Karpas-422 (cell line): ENCODE measurements around the gene SEMA5A. TPM values are rescaled to one million over a fixed set of nuclear protein-coding genes. Genes with fewer than 3 reads are reported as not detected.

ENCODE experiments used
- DNase-seq: peaks from one replicate; pipeline ENCODE4 v3.0.0-alpha.2; 2015
- H2AFZ ChIP-seq: fragments of 200-600 bp; sonication (generic); 2 replicates; pipeline ENCODE4 v1.6.1; 2014; ENCODE audit warnings: antibody characterized with exemption, low read length, mixed read lengths
- H3K27ac ChIP-seq: fragments of 200-600 bp; sonication (generic); 2 replicates; pipeline ENCODE4 v1.5.1; 2014; ENCODE audit warnings: mild to moderate bottlenecking, low read length, moderate library complexity
- H3K27me3 ChIP-seq: fragments of 200-600 bp; sonication (generic); 2 replicates; pipeline ENCODE4 v1.6.1; 2014; ENCODE audit warnings: low read length, mixed read lengths
- H3K36me3 ChIP-seq: fragments of 200-600 bp; sonication (generic); 2 replicates; pipeline ENCODE4 v1.6.1; 2014; ENCODE audit warnings: low read length, mixed read lengths; ENCODE audit not compliant: insufficient read depth
- H3K4me1 ChIP-seq: fragments of 200-600 bp; sonication (generic); 2 replicates; pipeline ENCODE4 v1.6.1; 2014; ENCODE audit warnings: mild to moderate bottlenecking, low read length, mixed read lengths
- H3K4me2 ChIP-seq: fragments of 200-600 bp; sonication (generic); 2 replicates; pipeline ENCODE4 v1.6.1; 2014; ENCODE audit warnings: low read length, low read depth, mild to moderate bottlenecking; ENCODE audit not compliant: poor library complexity, severe bottlenecking
- H3K4me3 ChIP-seq: fragments of 200-600 bp; sonication (generic); 2 replicates; pipeline ENCODE4 v1.5.1; 2014; ENCODE audit warnings: mild to moderate bottlenecking, antibody characterized with exemption, low read length, mixed read lengths
- H3K79me2 ChIP-seq: fragments of 200-600 bp; sonication (generic); 2 replicates; pipeline ENCODE4 v1.6.1; 2014; ENCODE audit warnings: mild to moderate bottlenecking, low read length, mixed read lengths
- H3K9ac ChIP-seq: fragments of 200-600 bp; sonication (generic); 2 replicates; pipeline ENCODE4 v1.6.0; 2014; ENCODE audit warnings: low read length
- H3K9me2 ChIP-seq: fragments of 200-600 bp; sonication (generic), shearing (Covaris generic); replicated peaks from 2 replicates; pipeline ENCODE4 v1.6.0; 2014; ENCODE audit warnings: mild to moderate bottlenecking, low read length, moderate library complexity; ENCODE audit not compliant: insufficient read depth
- H3K9me3 ChIP-seq: fragments of 300-700, 200-600 bp; sonication (generic); 2 replicates; pipeline ENCODE4 v1.6.1; 2014; ENCODE audit warnings: low read length, mixed read lengths
- H4K20me1 ChIP-seq: fragments of 200-600 bp; sonication (generic); 2 replicates; pipeline ENCODE4 v1.6.1; 2014; ENCODE audit warnings: mild to moderate bottlenecking, antibody characterized with exemption, low read length, low read depth; ENCODE audit not compliant: insufficient read depth
- total RNA-seq: library from RNA; depleted of rRNA; stranded (reverse); fragments of >200 nt; shearing (Covaris generic); gene quantifications from 2 replicates; pipeline ENCODE4 v1.2.3, GENCODE V29; 2014; ENCODE audit warnings: low replicate concordance; rRNA removed

Gene SEMA5A, protein sequence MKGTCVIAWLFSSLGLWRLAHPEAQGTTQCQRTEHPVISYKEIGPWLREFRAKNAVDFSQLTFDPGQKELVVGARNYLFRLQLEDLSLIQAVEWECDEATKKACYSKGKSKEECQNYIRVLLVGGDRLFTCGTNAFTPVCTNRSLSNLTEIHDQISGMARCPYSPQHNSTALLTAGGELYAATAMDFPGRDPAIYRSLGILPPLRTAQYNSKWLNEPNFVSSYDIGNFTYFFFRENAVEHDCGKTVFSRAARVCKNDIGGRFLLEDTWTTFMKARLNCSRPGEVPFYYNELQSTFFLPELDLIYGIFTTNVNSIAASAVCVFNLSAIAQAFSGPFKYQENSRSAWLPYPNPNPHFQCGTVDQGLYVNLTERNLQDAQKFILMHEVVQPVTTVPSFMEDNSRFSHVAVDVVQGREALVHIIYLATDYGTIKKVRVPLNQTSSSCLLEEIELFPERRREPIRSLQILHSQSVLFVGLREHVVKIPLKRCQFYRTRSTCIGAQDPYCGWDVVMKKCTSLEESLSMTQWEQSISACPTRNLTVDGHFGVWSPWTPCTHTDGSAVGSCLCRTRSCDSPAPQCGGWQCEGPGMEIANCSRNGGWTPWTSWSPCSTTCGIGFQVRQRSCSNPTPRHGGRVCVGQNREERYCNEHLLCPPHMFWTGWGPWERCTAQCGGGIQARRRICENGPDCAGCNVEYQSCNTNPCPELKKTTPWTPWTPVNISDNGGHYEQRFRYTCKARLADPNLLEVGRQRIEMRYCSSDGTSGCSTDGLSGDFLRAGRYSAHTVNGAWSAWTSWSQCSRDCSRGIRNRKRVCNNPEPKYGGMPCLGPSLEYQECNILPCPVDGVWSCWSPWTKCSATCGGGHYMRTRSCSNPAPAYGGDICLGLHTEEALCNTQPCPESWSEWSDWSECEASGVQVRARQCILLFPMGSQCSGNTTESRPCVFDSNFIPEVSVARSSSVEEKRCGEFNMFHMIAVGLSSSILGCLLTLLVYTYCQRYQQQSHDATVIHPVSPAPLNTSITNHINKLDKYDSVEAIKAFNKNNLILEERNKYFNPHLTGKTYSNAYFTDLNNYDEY
- total RNA-seq = not detected in 2 replicates

DNA sequence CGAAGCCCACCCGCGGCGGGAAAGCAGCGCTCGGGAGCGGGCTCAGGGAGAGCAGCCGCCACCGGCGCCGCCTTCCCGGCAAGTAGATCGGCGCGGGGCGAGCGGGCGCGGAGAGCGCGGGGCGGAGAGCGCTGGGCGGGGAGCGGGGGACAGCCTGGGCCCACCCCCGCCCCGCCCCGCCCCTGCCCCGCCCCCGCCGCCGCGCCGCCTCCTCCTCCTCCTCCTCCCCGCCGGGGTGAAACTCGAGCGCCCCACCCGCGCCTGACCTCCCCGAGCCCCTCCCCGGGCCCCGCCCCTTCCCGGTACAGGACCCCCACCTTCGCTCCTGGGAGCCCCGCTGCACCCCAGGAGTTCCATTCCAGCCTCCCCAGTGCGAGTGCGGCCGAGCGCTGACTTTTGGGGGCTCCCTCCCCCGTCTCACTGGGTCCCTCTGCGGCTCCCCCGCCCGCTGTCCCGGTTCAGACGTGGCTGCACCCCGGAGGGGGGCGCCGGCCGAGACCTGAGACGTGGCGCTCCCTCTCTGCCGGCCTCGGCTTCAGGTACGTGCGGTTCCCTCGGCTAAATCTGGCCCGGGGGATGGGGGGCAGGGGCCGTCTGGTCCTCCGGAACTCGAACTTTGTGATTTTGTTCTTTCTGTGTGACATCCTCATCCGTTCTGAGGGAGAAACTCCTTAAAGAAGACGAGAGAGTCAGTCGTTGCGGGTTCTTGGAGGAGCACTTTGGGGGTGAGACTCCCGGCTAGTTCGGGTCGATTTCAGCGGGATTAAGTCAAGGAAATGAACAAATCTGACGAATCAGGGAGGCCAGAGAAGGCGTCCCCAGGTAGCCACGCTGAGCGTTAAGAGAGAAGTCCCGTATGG lies at the start of gene SEMA5A:
SEMA5A (minus strand) TSS at position 84 of the 860 bp plus-strand sequence. CDS start 166,129 bp downstream, outside the sequence.
- H3K4me2 ChIP-seq = no peak within 1 kb of the TSS

GRCh38 chr5:9594913-9595312 lies 49.0 kb upstream of the SEMA5A start:
- Histone ChIP-seq H4K20me1 (no peaks in the 10 kb centered on the region), H3K9me2 (no peaks in the 10 kb centered on the region; the same call in 1 of the 2 replicates), H3K4me1 (no peaks in the 10 kb centered on the region), H3K9ac (no peak overlapping the region), H3K27me3 (no peaks in the 10 kb centered on the region), H3K36me3 (no peaks in the 10 kb centered on the region), H3K4me3 (no peak overlapping the region), H2AFZ (no peak overlapping the region), H3K4me2 (no peak overlapping the region), H3K79me2 (no peaks in the 10 kb centered on the region), H3K9me3 (no peaks in the 10 kb centered on the region), H3K27ac (no peak overlapping the region)
- DNase-seq = no peak

More for the DNA sequence above, at the start of gene SEMA5A:
- H3K36me3 ChIP-seq = no peaks in the 10 kb centered on the region
- no peaks in the 10 kb centered on the region for H3K27me3 ChIP-seq
- no peaks in the 10 kb centered on the region for H3K79me2 ChIP-seq
- no peak within 1 kb of the TSS for H3K4me3 ChIP-seq
- no peaks in the 10 kb centered on the region for H3K4me1 ChIP-seq
- no peak within 1 kb of the TSS for H2AFZ ChIP-seq
- H3K9ac ChIP-seq = no peak within 1 kb of the TSS
- no peaks in the 10 kb centered on the region; the same call in 1 of the 2 replicates for H3K9me3 ChIP-seq
- no peak within 1 kb of the TSS for H3K27ac ChIP-seq
- H3K9me2 ChIP-seq = no peaks in the 10 kb centered on the region
- no peaks in the 10 kb centered on the region for H4K20me1 ChIP-seq
- no peak for DNase-seq

DNA sequence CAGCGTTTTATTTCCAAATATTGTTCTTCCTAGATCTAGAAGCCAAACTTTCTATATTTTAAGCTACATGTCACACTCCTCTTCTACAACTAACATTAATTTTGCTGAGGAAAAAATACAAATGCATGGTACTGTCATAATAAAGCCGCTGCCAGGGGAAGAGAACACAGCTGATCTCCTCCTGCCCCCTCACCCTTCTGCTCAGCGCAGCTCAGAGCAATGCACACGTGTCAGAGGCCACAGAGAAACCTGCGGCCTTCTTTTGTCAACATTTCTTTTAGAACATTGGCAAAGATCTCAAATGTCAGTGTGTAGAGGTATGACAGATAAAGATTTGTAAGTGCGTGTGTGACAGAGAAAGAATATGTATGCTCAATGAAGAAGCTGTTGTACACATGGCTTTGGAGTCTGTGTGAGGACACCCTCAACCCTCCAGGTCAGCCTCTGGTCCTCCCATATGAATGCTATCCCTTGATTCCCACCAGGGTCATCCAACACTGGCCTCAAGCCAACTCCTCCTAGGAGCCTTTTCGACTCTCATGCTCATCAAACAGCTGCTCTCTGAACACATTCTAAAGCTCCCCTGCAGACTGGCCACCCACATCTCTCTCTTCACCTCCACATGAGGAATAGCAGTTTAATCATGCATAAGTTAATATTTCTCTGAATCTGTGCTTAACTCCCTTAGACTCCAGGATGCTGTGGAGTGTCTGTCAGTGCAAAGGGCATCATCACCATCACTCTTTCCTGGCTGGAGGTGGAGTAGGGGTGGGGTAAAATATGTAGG lies 43.4 kb upstream of the SEMA5A start:
- no peak overlapping the region for H3K9ac ChIP-seq
- no peaks in the 10 kb centered on the region for H3K36me3 ChIP-seq
- no peaks in the 10 kb centered on the region for H3K79me2 ChIP-seq
- H3K4me3 ChIP-seq = no peak overlapping the region
- H3K27ac ChIP-seq = no peak overlapping the region
- H3K27me3 ChIP-seq = no peaks in the 10 kb centered on the region
- no peaks in the 10 kb centered on the region for H3K4me1 ChIP-seq
- H4K20me1 ChIP-seq = no peaks in the 10 kb centered on the region
- no peaks in the 10 kb centered on the region; the same call in 1 of the 2 replicates for H3K9me2 ChIP-seq
- DNase-seq = no peak
- no peaks in the 10 kb centered on the region for H3K9me3 ChIP-seq
- H2AFZ ChIP-seq = no peak overlapping the region
- no peak overlapping the region for H3K4me2 ChIP-seq

DNA sequence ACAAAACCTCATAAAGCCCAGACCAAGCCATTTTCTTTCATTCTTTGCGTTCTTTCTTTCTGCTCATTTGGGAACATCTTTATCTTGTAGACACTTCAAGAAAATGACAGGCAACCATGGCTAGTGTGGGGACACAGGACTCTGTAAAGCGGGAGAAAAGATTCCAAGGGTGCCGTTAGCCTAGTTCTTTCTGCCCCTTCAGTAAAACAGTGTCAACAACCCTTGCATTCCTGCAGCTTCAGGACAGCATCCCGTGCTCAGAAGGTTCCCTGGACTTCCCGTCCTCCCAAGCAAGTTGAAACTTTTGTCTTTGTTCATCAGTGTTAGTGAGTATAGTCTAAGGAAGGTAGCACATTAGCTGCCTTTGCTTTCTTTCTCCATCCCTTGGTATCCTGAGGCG lies 42.4 kb upstream of the SEMA5A start:
- Histone ChIP-seq H3K27ac (no peak overlapping the region), H3K36me3 (no peaks in the 10 kb centered on the region), H3K4me2 (no peak overlapping the region), H3K4me1 (no peaks in the 10 kb centered on the region), H3K9ac (no peak overlapping the region), H3K9me2 (no peaks in the 10 kb centered on the region; the same call in 1 of the 2 replicates), H3K27me3 (no peaks in the 10 kb centered on the region), H3K9me3 (no peaks in the 10 kb centered on the region), H4K20me1 (no peaks in the 10 kb centered on the region), H3K79me2 (no peaks in the 10 kb centered on the region), H3K4me3 (no peak overlapping the region), H2AFZ (no peak overlapping the region)
- DNase-seq = no peak

- H3K9ac ChIP-seq = no peak overlapping the region
- no peak for DNase-seq
- no peak overlapping the region for H3K4me3 ChIP-seq
- no peaks in the 10 kb centered on the region for H3K4me1 ChIP-seq
- H3K9me2 ChIP-seq = no peaks in the 10 kb centered on the region; the same call in 1 of the 2 replicates
- no peaks in the 10 kb centered on the region for H3K79me2 ChIP-seq
- no peaks in the 10 kb centered on the region for H4K20me1 ChIP-seq
- no peaks in the 10 kb centered on the region for H3K9me3 ChIP-seq
- H3K27ac ChIP-seq = no peak overlapping the region
- H3K27me3 ChIP-seq = no peaks in the 10 kb centered on the region
- H3K36me3 ChIP-seq = no peaks in the 10 kb centered on the region
- no peak overlapping the region for H3K4me2 ChIP-seq
- no peak overlapping the region for H2AFZ ChIP-seq
These were observed 41.3 kb upstream of the SEMA5A start for GRCh38 chr5:9587135-9587534.

DNA sequence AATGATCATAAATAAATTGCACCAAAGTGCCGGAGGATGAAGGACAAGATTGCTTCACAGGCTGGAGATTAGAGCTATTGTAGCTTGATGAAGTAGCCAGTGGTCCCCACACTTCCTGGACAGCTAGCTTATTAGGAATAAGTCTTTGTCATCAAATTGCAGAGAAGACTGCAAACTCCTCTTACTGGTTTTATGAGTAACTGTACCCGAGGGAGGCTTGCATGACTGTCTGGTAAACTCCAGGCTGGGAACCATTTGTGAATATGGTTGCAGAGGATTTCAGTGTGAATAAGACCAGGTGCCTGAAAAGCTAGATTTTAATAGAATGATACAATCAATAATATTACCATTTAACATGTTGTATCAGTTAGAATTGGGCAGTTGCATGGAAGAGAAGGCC lies 36.5 kb upstream of the SEMA5A start:
- H3K4me1 ChIP-seq = no peaks in the 10 kb centered on the region
- no peak for DNase-seq
- H3K9ac ChIP-seq = no peak overlapping the region
- no peaks in the 10 kb centered on the region for H3K79me2 ChIP-seq
- H3K4me3 ChIP-seq = no peak overlapping the region
- H3K36me3 ChIP-seq = no peaks in the 10 kb centered on the region
- H4K20me1 ChIP-seq = no peaks in the 10 kb centered on the region
- no peaks in the 10 kb centered on the region for H3K27me3 ChIP-seq
- H3K27ac ChIP-seq = no peak overlapping the region
- no peaks in the 10 kb centered on the region for H3K9me2 ChIP-seq
- no peak overlapping the region for H2AFZ ChIP-seq
- H3K4me2 ChIP-seq = no peak overlapping the region
- H3K9me3 ChIP-seq = peaks cover 9% of the 10 kb centered on the region; the same call in 1 of the 2 replicates

- H2AFZ ChIP-seq = no peak overlapping the region
- no peak overlapping the region for H3K27ac ChIP-seq
- H3K9me2 ChIP-seq = no peaks in the 10 kb centered on the region
- no peaks in the 10 kb centered on the region for H4K20me1 ChIP-seq
- DNase-seq = no peak
- H3K4me2 ChIP-seq = no peak overlapping the region
- no peaks in the 10 kb centered on the region for H3K79me2 ChIP-seq
- no peaks in the 10 kb centered on the region for H3K36me3 ChIP-seq
- no peak overlapping the region for H3K4me3 ChIP-seq
- no peaks in the 10 kb centered on the region for H3K4me1 ChIP-seq
- H3K9me3 ChIP-seq = peaks cover 7% of the 10 kb centered on the region; the same call in 1 of the 2 replicates
- no peaks in the 10 kb centered on the region for H3K27me3 ChIP-seq
- no peak overlapping the region for H3K9ac ChIP-seq
These were observed 27.9 kb upstream of the SEMA5A start for GRCh38 chr5:9573796-9574195.
